ENCODE results near the gene GRAMD1A. TPM values are rescaled to one million over a fixed set of nuclear protein-coding genes. Genes with fewer than 3 reads are reported as not detected.

GRAMD1A gene
- total and polyA plus RNA-seq, 9 of the 15 experiments (the other 6 are each of a cell fraction or from before 2014, with no cell fraction given), result 1.4 to 63.8 (median 38.5) TPM

DNA sequence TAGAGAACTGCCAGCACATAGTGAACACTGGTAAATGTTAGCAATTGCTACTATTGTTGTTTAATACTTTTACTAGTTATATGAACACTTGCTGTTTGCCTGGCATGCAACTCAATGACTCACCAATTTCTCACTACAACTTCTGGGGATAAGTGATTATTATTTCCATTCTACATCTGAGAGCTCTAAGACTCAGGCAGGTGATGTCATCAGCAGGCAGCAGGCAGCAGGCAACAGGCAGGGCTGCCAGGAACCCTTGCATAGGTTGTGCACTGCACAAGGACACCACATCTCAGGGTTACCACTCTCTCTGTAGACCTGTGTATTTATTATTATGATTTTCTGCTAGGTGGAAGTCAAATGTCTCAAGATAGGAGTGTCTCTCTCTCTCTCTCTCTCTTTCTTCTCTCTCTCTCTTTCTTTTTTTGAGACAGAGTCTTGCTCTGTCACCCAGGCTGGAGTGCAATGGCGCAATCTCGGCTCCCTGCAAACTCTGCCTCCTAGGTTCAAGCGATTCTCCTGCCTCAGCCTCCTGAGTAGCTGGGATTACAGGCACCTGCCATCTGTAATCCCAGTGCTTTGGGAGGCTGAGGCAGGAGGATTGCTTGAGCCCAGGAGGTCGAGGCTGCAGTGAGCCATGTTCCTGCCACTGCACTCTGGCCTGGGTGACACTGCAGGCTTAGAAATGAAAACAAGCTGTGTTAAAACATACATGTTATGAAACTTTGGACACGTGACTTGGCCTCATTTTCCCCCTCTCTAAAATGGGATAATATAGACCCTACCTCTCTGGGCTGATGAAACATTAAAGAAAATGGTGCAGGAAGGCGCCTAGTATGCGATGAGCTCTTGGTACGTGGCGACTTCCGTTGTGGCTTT, 64.1 kb downstream of the GRAMD1A start (continued):
- TF ChIP-seq JUN (IDR thresholded peaks at IDR 0.05; ENCODE audit: borderline replicate concordance, low read depth, low read length), result peak; percentile 70; the same call in 1 of the 2 replicates
- no peak for TF ChIP-seq JUN (CRISPR knock-in tag; IDR thresholded peaks at IDR 0.05; ENCODE audit: borderline replicate concordance)
- TF ChIP-seq, protein P1, sequence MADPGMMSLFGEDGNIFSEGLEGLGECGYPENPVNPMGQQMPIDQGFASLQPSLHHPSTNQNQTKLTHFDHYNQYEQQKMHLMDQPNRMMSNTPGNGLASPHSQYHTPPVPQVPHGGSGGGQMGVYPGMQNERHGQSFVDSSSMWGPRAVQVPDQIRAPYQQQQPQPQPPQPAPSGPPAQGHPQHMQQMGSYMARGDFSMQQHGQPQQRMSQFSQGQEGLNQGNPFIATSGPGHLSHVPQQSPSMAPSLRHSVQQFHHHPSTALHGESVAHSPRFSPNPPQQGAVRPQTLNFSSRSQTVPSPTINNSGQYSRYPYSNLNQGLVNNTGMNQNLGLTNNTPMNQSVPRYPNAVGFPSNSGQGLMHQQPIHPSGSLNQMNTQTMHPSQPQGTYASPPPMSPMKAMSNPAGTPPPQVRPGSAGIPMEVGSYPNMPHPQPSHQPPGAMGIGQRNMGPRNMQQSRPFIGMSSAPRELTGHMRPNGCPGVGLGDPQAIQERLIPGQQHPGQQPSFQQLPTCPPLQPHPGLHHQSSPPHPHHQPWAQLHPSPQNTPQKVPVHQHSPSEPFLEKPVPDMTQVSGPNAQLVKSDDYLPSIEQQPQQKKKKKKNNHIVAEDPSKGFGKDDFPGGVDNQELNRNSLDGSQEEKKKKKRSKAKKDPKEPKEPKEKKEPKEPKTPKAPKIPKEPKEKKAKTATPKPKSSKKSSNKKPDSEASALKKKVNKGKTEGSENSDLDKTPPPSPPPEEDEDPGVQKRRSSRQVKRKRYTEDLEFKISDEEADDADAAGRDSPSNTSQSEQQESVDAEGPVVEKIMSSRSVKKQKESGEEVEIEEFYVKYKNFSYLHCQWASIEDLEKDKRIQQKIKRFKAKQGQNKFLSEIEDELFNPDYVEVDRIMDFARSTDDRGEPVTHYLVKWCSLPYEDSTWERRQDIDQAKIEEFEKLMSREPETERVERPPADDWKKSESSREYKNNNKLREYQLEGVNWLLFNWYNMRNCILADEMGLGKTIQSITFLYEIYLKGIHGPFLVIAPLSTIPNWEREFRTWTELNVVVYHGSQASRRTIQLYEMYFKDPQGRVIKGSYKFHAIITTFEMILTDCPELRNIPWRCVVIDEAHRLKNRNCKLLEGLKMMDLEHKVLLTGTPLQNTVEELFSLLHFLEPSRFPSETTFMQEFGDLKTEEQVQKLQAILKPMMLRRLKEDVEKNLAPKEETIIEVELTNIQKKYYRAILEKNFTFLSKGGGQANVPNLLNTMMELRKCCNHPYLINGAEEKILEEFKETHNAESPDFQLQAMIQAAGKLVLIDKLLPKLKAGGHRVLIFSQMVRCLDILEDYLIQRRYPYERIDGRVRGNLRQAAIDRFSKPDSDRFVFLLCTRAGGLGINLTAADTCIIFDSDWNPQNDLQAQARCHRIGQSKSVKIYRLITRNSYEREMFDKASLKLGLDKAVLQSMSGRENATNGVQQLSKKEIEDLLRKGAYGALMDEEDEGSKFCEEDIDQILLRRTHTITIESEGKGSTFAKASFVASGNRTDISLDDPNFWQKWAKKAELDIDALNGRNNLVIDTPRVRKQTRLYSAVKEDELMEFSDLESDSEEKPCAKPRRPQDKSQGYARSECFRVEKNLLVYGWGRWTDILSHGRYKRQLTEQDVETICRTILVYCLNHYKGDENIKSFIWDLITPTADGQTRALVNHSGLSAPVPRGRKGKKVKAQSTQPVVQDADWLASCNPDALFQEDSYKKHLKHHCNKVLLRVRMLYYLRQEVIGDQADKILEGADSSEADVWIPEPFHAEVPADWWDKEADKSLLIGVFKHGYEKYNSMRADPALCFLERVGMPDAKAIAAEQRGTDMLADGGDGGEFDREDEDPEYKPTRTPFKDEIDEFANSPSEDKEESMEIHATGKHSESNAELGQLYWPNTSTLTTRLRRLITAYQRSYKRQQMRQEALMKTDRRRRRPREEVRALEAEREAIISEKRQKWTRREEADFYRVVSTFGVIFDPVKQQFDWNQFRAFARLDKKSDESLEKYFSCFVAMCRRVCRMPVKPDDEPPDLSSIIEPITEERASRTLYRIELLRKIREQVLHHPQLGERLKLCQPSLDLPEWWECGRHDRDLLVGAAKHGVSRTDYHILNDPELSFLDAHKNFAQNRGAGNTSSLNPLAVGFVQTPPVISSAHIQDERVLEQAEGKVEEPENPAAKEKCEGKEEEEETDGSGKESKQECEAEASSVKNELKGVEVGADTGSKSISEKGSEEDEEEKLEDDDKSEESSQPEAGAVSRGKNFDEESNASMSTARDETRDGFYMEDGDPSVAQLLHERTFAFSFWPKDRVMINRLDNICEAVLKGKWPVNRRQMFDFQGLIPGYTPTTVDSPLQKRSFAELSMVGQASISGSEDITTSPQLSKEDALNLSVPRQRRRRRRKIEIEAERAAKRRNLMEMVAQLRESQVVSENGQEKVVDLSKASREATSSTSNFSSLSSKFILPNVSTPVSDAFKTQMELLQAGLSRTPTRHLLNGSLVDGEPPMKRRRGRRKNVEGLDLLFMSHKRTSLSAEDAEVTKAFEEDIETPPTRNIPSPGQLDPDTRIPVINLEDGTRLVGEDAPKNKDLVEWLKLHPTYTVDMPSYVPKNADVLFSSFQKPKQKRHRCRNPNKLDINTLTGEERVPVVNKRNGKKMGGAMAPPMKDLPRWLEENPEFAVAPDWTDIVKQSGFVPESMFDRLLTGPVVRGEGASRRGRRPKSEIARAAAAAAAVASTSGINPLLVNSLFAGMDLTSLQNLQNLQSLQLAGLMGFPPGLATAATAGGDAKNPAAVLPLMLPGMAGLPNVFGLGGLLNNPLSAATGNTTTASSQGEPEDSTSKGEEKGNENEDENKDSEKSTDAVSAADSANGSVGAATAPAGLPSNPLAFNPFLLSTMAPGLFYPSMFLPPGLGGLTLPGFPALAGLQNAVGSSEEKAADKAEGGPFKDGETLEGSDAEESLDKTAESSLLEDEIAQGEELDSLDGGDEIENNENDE (IDR thresholded peaks at IDR 0.05; ENCODE audit: low read depth, low read length), result no peak
- TF ChIP-seq RBM34 (IDR thresholded peaks at IDR 0.05; ENCODE audit: borderline replicate concordance, insufficient read depth, low read length), result no peak
- TF ChIP-seq, protein P2, sequence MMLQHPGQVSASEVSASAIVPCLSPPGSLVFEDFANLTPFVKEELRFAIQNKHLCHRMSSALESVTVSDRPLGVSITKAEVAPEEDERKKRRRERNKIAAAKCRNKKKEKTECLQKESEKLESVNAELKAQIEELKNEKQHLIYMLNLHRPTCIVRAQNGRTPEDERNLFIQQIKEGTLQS (IDR thresholded peaks at IDR 0.05), result peak; percentile 91
- TF ChIP-seq, protein P2 (CRISPR knock-in tag; conservative IDR thresholded peaks at IDR 0.05), result no peak
- TF ChIP-seq L3MBTL2 (IDR thresholded peaks at IDR 0.05), result no peak
- TF ChIP-seq RAD21 (CRISPR knock-in tag; conservative IDR thresholded peaks at IDR 0.05 in 1 of 2, IDR thresholded peaks at IDR 0.05 in 1 of 2), result no peak
- peak; percentile 49 for TF ChIP-seq FOSL1 (tag; conservative IDR thresholded peaks at IDR 0.05)
- TF ChIP-seq, protein P3, sequence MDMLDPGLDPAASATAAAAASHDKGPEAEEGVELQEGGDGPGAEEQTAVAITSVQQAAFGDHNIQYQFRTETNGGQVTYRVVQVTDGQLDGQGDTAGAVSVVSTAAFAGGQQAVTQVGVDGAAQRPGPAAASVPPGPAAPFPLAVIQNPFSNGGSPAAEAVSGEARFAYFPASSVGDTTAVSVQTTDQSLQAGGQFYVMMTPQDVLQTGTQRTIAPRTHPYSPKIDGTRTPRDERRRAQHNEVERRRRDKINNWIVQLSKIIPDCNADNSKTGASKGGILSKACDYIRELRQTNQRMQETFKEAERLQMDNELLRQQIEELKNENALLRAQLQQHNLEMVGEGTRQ (CRISPR knock-in tag; IDR thresholded peaks at IDR 0.05), result peak; percentile 47
